IMR-90 (cell line): ENCODE data around the gene NUP210. TPM values are rescaled to one million over a fixed set of nuclear protein-coding genes. Genes with fewer than 3 reads are reported as not detected.

Experiments
- ATAC-seq: fragments of 200-7000 bp; cut with Tn5 transposase; 2 replicates; pipeline ENCODE4 v1.9.1; 2020; ENCODE audit warnings: low read depth, mild to moderate bottlenecking, moderate library complexity
- BruUV-seq: library from RNA; stranded (reverse); fragments of 400-500 nt; replicated peaks from 2 replicates; lab custom pipeline; 2021; lab: Mats Ljungman, UMichigan
- CTCF ChIA-PET: fragments of 300-600 bp; formaldehyde crosslinking; extraction: SDS; loops from one replicate; lab custom pipeline; 2021; ENCODE audit warnings: antibody characterized with exemption; lab: Yijun Ruan, JAX
- POLR2A ChIA-PET: fragments of 300-600 bp; sonication (Branson Sonifier 250); formaldehyde crosslinking; loops from one replicate; lab custom pipeline; 2022; ENCODE audit warnings: antibody characterized with exemption; ENCODE audit not compliant: unreplicated experiment; lab: Charles Lee
- DNase-seq: peaks from one replicate; pipeline ENCODE4 v3.0.0; 2013
- H2AFZ ChIP-seq: replicated peaks from 2 replicates; pipeline ENCODE3; 2013; ENCODE audit warnings: low read length, mild to moderate bottlenecking; ENCODE audit not compliant: poor library complexity
- H2AK5ac ChIP-seq: 2 replicates; pipeline ENCODE4 v1.6.1; 2013; ENCODE audit warnings: low read depth, low read length, inconsistent platforms
- H2AK9ac ChIP-seq: replicated peaks from 2 replicates; pipeline ENCODE3; 2013; ENCODE audit warnings: mild to moderate bottlenecking, low read depth, low read length, moderate library complexity; ENCODE audit not compliant: poor library complexity
- H2BK120ac ChIP-seq: 2 replicates; pipeline ENCODE4 v1.6.1; 2013; ENCODE audit warnings: low read depth, low read length, inconsistent platforms
- H2BK15ac ChIP-seq: 3 replicates; pipeline ENCODE4 v1.6.1; 2013; ENCODE audit warnings: low read depth, low read length, inconsistent platforms
- H2BK20ac ChIP-seq: 2 replicates; pipeline ENCODE4 v1.6.1; 2013; ENCODE audit warnings: low read depth, mild to moderate bottlenecking, inconsistent platforms, low read length, moderate library complexity
- H2BK5ac ChIP-seq: 2 replicates; pipeline ENCODE4 v1.6.1; 2013; ENCODE audit warnings: mild to moderate bottlenecking, low read depth, low read length, inconsistent platforms; ENCODE audit not compliant: poor library complexity, severe bottlenecking
- H3K14ac ChIP-seq: replicated peaks from 2 replicates; pipeline ENCODE4 v1.6.1; 2013; ENCODE audit warnings: low read depth, low read length, inconsistent platforms
- H3K18ac ChIP-seq: 2 replicates; pipeline ENCODE4 v1.6.1; 2013; ENCODE audit warnings: low read depth, low read length, control low read depth
- H3K23ac ChIP-seq: 2 replicates; pipeline ENCODE4 v1.6.1; 2013; ENCODE audit warnings: low read depth, low read length, inconsistent platforms
- H3K27ac ChIP-seq: 2 replicates; pipeline ENCODE4 v1.5.1; 2013; ENCODE audit warnings: mild to moderate bottlenecking, control low read depth, low read length; ENCODE audit not compliant: insufficient read depth
- H3K27me3 ChIP-seq: 2 replicates; pipeline ENCODE4 v1.6.1; 2013; ENCODE audit warnings: low read length; ENCODE audit not compliant: control insufficient read depth, insufficient read depth
- H3K36me3 ChIP-seq: 2 replicates; pipeline ENCODE4 v1.6.1; 2013; ENCODE audit warnings: low read length, mixed read lengths; ENCODE audit not compliant: control insufficient read depth, insufficient read depth
- H3K4ac ChIP-seq: 2 replicates; pipeline ENCODE4 v1.6.1; 2013; ENCODE audit warnings: low read depth, low read length, inconsistent platforms
- H3K4me1 ChIP-seq: 2 replicates; pipeline ENCODE4 v1.6.1; 2013; ENCODE audit warnings: low read length, mixed read lengths; ENCODE audit not compliant: control insufficient read depth, insufficient read depth
- H3K4me2 ChIP-seq: 2 replicates; pipeline ENCODE4 v1.6.1; 2013; ENCODE audit warnings: low read depth, mild to moderate bottlenecking, control low read depth, low read length, moderate library complexity
- H3K4me3 ChIP-seq: 2 replicates; pipeline ENCODE4 v1.5.1; 2013; ENCODE audit warnings: low read depth, mild to moderate bottlenecking, control low read depth, low read length, moderate library complexity; ENCODE audit not compliant: insufficient read depth
- H3K56ac ChIP-seq: 2 replicates; pipeline ENCODE4 v1.6.1; 2013; ENCODE audit warnings: low read length, inconsistent platforms; ENCODE audit not compliant: insufficient read depth; ENCODE audit errors: extremely low read depth
- H3K79me1 ChIP-seq, 2 experiments: 2 replicates each; pipeline ENCODE4 v1.6.1; 2013; ENCODE audit warnings: low read length in 2 of 2, inconsistent platforms in 1 of 2, low read depth in 1 of 2
- H3K9ac ChIP-seq: 2 replicates; pipeline ENCODE4 v1.6.1; 2013; ENCODE audit warnings: low read depth, low read length, control low read depth
- H3K9me1 ChIP-seq: 2 replicates; pipeline ENCODE4 v1.6.1; 2013; ENCODE audit warnings: low read length, inconsistent platforms; ENCODE audit not compliant: insufficient read depth
- H3K9me3 ChIP-seq: 2 replicates; pipeline ENCODE4 v1.6.1; 2013; ENCODE audit warnings: low read length; ENCODE audit not compliant: control insufficient read depth, insufficient read depth
- H4K20me1 ChIP-seq: 2 replicates; pipeline ENCODE4 v1.6.1; 2013; ENCODE audit warnings: low read length, inconsistent platforms; ENCODE audit not compliant: insufficient read depth
- H4K5ac ChIP-seq: 2 replicates; pipeline ENCODE4 v1.6.1; 2013; ENCODE audit warnings: mild to moderate bottlenecking, low read depth, low read length, control low read depth
- H4K8ac ChIP-seq, 2 experiments: 2 replicates each; pipeline ENCODE4 v1.6.1; 2013; ENCODE audit warnings: low read depth in 2 of 2, low read length in 2 of 2, control low read depth in 1 of 2, inconsistent platforms in 1 of 2
- H4K91ac ChIP-seq: 2 replicates; pipeline ENCODE4 v1.6.1; 2013; ENCODE audit warnings: low read depth, low read length, inconsistent platforms; ENCODE audit not compliant: insufficient read depth
- FOS ChIP-seq: fragments of 150-350 bp; IDR thresholded peaks from 2 replicates; pipeline ENCODE4 v1.6.1; 2016; ENCODE audit warnings: low read depth, low read length
- MAFK ChIP-seq: IDR thresholded peaks from 2 replicates; pipeline ENCODE4 v1.6.1; 2012; ENCODE audit warnings: low read depth, low read length, improper control_type of control experiment
- WGBS, 2 experiments: methylation state at CpG; one replicate each; pipeline versions ENCODE4 v1.1.5 to v1.1.7; 2013; ENCODE audit warnings: missing lambda C conversion rate in 2 of 2; ENCODE audit not compliant: insufficient read length in 1 of 2; ENCODE audit errors: extremely low coverage in 2 of 2; 5-methylcytosine and 5-hydroxymethylcytosine counted together
- dilution Hi-C: fragments of 300-500 bp; cut with HindIII; formaldehyde crosslinking; loops from one replicate; pipeline ENCODE4 v1.14.3; 2018; ENCODE audit warnings: low sequenced_read_pairs; ENCODE audit not compliant: unreplicated experiment
- in situ Hi-C: fragments of 300-500 bp; cut with MboI; formaldehyde crosslinking; loops from 3 replicates; pipeline ENCODE4 v1.14.3; 2019; ENCODE audit warnings: low sequenced_read_pairs, inconsistent platforms, mixed read lengths
- intact Hi-C: fragments of 100-400 bp; cut with micrococcal nuclease; formaldehyde crosslinking; loops from 2 replicates; pipeline ENCODE4 v1.10.0; 2022
- polyA plus RNA-seq, 3 experiments: library from polyadenylated mRNA; depleted of rRNA; stranded (reverse); fragments of >200 nt; gene quantifications; 2 replicates each; pipeline ENCODE4 v1.2.3, GENCODE V29; 2012; ENCODE audit warnings: low replicate concordance in 1 of 3
- total RNA-seq: library from RNA; depleted of rRNA; stranded (reverse); fragments of >200 nt; gene quantifications from 2 replicates; pipeline ENCODE4 v1.2.3, GENCODE V29; 2012

The NUP210 gene
- total and polyA plus RNA-seq, 2 of the 4 experiments (the other 2 are of a cell fraction) = under 0.01 to 0.03 TPM

DNA sequence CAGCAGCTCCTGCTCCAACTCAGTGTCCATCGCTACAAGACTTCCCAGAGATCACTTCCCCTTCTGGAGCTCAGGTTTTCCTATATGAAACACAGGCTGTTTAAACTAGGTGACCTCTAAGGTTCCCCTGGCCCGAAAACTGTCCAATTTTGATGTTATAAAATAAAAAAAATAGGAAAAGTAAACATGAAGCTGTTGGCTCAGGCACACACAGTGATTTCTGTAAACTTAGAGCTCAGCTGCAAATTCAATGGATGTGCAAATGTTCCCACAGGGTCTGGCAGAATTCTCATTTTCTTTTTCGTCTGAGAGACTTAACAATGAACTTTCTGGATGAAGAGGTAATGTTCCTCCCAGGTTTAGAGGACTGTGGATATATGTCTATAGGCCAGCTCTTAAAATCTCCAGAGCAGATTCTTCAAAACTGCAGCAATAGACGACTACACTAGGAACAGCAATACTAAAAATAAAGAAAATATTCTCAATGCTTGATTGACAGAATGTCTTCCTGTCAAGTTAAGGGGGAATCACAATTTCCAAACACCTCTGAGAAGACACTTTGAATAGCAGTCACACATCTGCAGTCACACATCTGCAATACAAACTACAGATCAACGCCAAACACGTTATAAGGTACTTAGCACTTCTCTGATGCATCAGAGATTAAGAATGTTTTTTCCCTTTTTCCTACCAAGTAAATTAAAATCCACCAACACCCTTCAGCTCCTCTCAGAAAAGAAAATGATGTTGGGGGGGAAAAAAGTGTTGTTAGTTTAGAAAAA is 2.8 kb downstream of the NUP210 start:
- H3K27ac ChIP-seq = no peak overlapping the region
- intact Hi-C loops = no loop called here

More for the DNA sequence above, 2.8 kb downstream of the NUP210 start:
- no peak for DNase-seq
- dilution Hi-C loops (no loop called here), in situ Hi-C loops (no loop called here)
- Histone ChIP-seq H3K56ac (no peak overlapping the region), H2AK5ac (no peak overlapping the region), H3K4me1 (no peaks in the 10 kb centered on the region), H2BK20ac (no peak overlapping the region), H3K4me2 (no peak overlapping the region), H2AK9ac (no peak overlapping the region), H3K36me3 (no peaks in the 10 kb centered on the region), H3K9ac (no peak overlapping the region), H3K4ac (no peak overlapping the region), H3K79me1 (no peaks in the 10 kb centered on the region), H3K14ac (no peak overlapping the region), H3K9me3 (no peaks in the 10 kb centered on the region), H3K18ac (no peak overlapping the region), H2BK15ac (no peak overlapping the region), H2AFZ (no peak overlapping the region), H4K5ac (no peak overlapping the region), H3K23ac (no peak overlapping the region), H3K4me3 (no peak overlapping the region), H2BK120ac (no peak overlapping the region), H3K27me3 (peaks cover 47% of the 10 kb centered on the region), H4K8ac (no peak overlapping the region), H4K20me1 (no peaks in the 10 kb centered on the region), H3K9me1 (no peaks in the 10 kb centered on the region), H4K91ac (no peak overlapping the region), H2BK5ac (no peak overlapping the region)
- no TSS peak for BruUV-seq
- TF ChIP-seq FOS = no peak
- no peak for TF ChIP-seq MAFK
- 33% methylated on average over 1 of the region's 6 CpGs; no CpG with 5 or more reads in 1 of the 2 experiments for WGBS, 2 experiments
- no peak for ATAC-seq
- ChIA-PET CTCF (no interaction called here), POLR2A (no interaction called here)
